HG03108 (cell line): Measurements from ENCODE around the gene CELSR1.
"Not testable (repeated sequence)": the region's sequence is repeated elsewhere in the genome, so short reads cannot be mapped to it uniquely, and the experiment has no call there.

ENCODE experiments used
- ATAC-seq: cut with Tn5 transposase; IDR thresholded peaks from one replicate; pipeline ENCODE4 v1.9.1; 2021; ENCODE audit warnings: moderate library complexity; ENCODE audit not compliant: unreplicated experiment

The CELSR1 gene

GRCh38 chr22:46402505-46402904 is 134.9 kb downstream of the CELSR1 start:
- no peak for ATAC-seq

GRCh38 chr22:46401370-46401769 is 136.1 kb downstream of the CELSR1 start:
- no peak for ATAC-seq

GRCh38 chr22:46399251-46400024 is 138.0 kb downstream of the CELSR1 start:
- no peak for ATAC-seq

GRCh38 chr22:46397951-46398350 is 139.5 kb downstream of the CELSR1 start:
- no peak for ATAC-seq

GRCh38 chr22:46397514-46397913 is 139.9 kb downstream of the CELSR1 start:
- ATAC-seq, result no peak

- ATAC-seq, result not testable (repeated sequence)
Measured at GRCh38 chr22:46397049-46397448, 140.4 kb downstream of the CELSR1 start.

GRCh38 chr22:46395145-46395544 is 142.3 kb downstream of the CELSR1 start:
- no peak for ATAC-seq

- ATAC-seq, result no peak
Measured at GRCh38 chr22:46394622-46395021, 142.8 kb downstream of the CELSR1 start.

- ATAC-seq, result no peak
Measured at GRCh38 chr22:46393873-46394272, 143.5 kb downstream of the CELSR1 start.

GRCh38 chr22:46392137-46392844 is 145.1 kb downstream of the CELSR1 start:
- ATAC-seq, result no peak

- ATAC-seq, result no peak
Measured at GRCh38 chr22:46391486-46392136, 145.8 kb downstream of the CELSR1 start.

- no peak for ATAC-seq
Measured at GRCh38 chr22:46390652-46391301, 146.6 kb downstream of the CELSR1 start.

GRCh38 chr22:46390105-46390651 is 147.2 kb downstream of the CELSR1 start:
- ATAC-seq, result no peak

- ATAC-seq, result no peak
Measured at GRCh38 chr22:46389081-46389480, 148.3 kb downstream of the CELSR1 start.

GRCh38 chr22:46388647-46389046 is 148.8 kb downstream of the CELSR1 start:
- ATAC-seq, result no peak

- no peak for ATAC-seq
Measured at GRCh38 chr22:46387748-46388147, 149.7 kb downstream of the CELSR1 start.

- no peak for ATAC-seq
Measured at GRCh38 chr22:46386312-46386711, 151.1 kb downstream of the CELSR1 start.

- ATAC-seq, result no peak
Measured at GRCh38 chr22:46382524-46382923, 154.9 kb downstream of the CELSR1 start.

- no peak for ATAC-seq
Measured at GRCh38 chr22:46381731-46382130, 155.7 kb downstream of the CELSR1 start.

- no peak for ATAC-seq
Measured at GRCh38 chr22:46381142-46381541, 156.3 kb downstream of the CELSR1 start.

- ATAC-seq, result no peak
Measured at GRCh38 chr22:46380581-46380980, 156.8 kb downstream of the CELSR1 start.
